Kidney capillary endothelial cell (primary cell): ENCODE measurements around the gene CUX1.

Source experiments
- DNase-seq: peaks from one replicate; pipeline ENCODE4 v3.0.0-alpha.2; 2018; ENCODE audit warnings: low spot score

CUX1 gene

DNA sequence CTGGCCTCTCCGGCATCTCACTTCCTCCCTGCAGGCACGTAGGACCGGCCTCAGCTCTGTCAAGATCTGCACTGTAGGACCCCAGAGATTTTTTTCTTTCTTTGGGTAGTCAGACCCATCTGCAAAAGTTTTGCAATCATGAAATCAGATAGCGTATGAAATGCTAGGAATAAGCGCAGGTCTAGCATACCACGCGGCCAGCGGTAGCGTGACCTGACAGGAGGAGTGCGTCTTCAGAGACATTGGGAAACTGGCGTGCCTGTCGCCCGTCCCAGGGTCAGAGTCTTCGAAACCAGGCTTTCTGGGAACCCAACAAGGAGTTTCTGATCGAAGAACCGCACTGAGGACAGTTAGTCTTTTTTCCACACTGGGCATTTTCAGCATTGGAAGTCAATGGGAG lies 368.4 kb downstream of the CUX1 start:
- DNase-seq = no peak

DNA sequence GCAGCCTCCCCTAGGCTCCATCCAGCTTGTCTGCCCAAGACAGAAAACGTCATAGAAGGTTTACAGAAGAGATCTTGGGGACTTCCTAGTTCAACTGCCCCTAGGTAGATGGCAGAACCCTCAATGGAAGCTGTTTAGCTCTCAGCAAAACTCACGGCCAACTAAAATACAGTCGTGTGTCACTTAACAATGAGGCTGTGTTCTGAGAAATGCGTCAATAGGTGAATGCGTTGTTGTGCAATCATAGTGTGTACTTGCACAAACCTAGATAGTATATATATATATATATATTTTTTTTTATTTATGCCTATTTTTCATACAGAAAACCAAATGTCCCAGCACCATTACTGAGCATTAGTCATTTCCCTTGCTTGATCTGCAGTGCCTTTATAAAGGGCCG lies 368.9 kb downstream of the CUX1 start:
- DNase-seq = no peak

DNA sequence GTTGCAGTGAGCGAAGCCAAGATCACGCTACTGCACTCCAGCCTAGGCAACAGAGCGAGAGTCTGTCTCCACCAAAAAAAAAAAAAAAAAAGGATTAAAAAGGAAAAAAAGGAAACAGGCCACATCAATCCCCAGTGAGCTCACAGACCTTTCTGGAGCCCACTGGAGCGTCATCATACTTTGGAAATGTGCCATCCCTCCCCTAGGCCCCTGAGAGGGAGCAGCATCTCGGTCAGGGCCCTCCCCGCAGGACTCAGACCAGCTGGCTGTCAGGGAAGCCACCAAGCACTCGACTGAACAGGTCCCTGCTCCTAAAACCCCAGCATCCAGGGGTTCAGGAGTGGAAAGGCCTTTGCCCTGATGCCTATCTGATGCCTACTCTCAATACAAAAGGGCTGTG lies 371.3 kb downstream of the CUX1 start:
- no peak for DNase-seq

DNA sequence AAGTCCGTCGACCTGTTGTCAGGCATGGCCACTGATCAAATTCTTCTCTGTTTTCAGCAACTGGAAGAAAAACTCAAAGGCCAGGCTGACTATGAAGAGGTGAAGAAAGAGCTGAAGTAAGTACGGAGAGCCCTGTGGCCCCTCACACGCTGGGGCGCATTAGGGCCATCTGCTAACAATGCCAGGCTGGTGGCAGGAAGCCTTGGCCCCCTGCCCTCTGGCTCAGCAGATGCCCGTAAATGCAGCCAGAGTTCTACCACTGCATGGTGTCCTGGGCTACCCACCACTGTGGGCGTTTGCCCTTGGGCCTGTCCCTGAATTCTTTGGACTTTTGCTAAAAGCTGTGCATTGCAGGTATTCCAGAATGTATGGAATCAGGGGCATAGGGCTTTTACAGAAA lies 372.3 kb downstream of the CUX1 start:
- DNase-seq = no peak

DNA sequence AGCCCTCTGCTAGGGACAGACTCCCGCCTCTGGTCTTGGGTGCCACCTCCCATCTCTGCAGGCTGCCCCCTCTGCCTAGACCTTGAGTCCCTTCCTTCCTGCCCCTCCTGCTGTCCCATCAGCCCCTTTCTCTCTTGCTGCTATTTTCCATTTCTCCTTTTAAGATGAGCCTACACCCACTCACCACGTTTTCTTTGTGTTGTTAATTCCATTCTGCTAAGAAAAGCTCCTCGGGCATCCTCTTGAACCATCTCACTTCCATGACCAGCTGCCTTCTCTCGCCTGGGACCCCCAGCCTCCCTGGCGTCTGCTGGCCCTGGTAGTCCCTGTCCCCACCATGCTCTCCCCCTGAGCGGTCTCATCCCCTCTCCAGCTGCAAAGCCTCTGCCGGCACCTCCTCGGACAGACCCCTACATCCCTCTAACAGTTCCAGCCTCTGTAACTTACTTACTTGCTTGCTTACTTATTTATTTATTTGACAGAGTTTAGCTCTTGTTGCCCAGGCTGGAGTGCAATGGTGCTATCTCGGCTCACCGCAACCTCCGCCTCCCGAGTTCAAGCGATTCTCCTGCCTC lies 373.4 kb downstream of the CUX1 start:
- no peak for DNase-seq

DNA sequence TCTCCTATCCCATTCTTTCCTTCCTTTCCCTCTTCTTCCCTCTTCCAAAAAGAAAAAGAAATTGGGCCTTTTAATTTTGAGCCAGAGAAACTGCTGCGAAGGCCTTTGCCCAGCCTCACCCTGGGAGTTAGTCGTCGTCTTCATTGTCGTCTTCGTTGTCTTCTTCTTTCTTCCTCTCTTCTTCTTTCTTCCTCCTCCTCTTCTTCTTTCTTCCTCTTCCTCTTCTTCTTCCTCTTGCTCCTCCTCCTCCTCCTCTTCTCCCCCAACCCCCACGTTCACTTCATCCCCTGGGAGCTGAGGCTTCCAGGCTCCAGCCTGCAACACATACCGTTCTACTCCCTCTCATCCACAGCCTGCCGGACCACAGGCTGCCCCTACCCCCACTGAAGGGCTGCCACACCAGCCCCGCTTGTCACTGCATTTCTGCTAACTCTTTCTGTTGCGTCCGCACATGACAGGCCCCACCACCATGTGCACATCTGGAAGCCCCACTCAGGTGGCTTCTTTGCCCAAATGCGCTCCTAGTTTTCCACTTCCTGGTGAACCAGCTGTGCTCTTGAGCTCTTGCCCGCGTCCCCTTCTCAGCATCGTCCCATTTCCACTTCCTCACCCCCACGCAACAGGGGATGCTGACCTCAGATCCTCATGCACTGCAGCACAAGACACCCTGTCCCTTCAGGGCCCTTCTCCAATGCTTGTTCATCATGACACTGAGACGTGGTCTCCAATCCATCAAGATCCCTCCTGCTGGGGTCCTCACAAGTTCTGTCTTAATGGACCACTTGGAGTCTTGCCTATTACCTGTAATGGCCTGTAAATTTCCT lies 374.3 kb downstream of the CUX1 start:
- DNase-seq = no peak

DNA sequence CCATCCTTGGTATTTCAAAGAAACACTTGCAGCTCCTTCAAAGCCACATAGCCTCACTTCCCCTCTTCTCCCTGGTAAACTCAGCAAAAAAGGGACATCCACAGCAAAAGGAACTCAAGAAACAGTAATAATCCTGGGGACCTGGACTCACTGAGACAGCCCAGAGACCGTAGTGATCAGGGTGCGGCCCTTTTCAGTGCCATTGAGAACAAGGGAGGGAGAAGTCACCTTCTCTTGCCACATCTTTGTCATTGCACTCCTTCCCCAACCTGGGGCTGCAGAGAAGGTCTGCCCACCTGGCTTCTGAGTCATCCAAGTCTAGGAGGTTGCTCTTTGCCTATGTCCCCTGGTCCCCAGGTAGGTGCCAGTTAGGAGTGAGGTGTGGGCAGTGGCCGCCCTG lies 375.4 kb downstream of the CUX1 start:
- DNase-seq = no peak

DNA sequence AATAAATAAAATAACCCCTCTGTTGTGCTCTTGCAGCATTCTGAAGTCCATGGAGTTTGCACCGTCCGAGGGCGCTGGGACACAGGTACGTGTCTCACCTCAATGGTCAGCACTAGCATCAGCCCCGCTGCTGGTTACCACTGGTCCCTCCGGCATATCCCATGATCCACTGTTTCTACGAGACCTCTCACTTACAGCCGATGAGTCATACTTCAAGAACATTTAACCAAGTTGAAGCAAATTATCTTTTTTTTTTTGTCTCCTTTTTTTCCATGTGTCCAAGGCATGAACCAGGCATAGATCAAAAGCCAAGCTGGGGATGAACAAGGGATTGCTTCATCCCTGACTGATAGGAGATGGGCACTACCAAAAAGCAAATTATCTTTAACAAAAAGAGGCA lies 376.4 kb downstream of the CUX1 start:
- no peak for DNase-seq

DNA sequence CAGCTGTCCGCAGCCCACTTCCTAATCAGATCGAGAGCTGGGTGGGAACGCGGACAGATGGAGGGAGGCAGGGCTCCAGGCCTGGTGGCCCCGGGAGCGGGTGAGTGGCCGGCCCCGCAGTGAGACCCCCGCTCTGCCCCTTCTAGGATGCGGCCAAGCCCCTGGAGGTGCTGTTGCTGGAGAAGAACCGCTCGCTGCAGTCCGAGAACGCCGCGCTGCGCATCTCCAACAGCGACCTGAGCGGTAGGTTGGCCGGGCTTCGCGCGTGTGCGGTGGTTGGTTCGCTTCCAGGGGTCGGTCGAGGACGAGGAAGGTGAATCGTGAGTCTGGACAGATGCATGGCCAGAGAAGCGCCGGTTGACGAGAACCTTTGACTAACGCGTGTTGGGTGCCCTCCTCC lies 377.9 kb downstream of the CUX1 start:
- no peak for DNase-seq

DNA sequence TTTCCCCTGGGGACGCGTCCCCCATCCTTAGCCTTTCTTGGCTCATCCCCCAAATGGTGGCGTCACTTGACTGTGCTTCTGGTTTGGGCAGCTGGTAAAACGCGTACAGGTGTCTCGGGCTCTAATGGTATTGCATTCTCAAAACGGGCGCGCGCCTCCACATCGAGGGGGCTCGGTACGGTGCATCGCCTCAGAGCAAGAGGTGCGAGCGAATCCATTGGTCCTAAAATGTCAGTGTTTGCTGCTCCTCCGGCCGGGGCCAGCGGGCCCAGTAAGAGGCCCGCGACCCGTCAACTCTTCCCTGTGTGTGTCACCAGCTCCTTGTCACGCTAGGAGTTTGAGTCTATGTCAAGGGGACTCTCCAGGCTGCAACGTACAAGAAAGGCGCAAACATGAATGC lies 378.6 kb downstream of the CUX1 start:
- DNase-seq = no peak

DNA sequence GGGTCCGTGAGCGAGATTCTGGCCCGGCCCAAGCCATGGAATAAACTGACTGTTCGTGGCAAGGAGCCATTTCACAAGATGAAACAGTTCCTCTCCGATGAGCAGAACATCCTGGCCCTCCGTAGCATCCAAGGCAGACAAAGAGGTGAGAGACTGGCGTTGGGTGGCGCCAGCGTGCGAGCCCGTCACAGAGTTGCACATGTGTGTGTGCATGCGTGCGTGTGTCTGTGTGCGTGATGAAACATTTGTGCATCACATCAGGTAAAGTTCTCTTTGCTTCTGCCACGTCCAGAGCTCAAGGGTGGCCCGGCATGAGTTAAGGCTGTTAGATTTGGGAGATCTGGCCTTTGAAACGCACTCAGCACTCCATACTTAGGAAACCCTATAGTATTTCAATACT lies 379.7 kb downstream of the CUX1 start:
- DNase-seq = no peak

DNA sequence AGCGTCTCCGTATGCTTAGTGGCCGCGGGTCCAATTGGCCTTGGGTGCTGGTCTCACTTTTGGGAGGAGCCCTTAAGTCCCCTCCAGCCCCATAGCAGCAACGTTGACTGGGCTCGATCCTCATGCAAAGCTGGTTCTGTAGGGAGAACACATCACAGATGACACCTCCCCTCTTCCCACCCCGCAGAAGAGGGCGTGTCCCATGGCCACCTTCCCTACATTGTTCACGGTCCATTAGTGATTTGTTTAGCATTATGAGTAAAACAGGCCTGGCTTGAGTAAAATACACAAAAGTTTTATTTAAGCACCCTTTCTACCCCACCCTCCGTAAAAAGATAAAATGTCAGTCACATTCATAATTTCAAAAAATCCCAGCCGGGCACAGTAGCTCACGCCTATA lies 380.2 kb downstream of the CUX1 start:
- DNase-seq = no peak

DNA sequence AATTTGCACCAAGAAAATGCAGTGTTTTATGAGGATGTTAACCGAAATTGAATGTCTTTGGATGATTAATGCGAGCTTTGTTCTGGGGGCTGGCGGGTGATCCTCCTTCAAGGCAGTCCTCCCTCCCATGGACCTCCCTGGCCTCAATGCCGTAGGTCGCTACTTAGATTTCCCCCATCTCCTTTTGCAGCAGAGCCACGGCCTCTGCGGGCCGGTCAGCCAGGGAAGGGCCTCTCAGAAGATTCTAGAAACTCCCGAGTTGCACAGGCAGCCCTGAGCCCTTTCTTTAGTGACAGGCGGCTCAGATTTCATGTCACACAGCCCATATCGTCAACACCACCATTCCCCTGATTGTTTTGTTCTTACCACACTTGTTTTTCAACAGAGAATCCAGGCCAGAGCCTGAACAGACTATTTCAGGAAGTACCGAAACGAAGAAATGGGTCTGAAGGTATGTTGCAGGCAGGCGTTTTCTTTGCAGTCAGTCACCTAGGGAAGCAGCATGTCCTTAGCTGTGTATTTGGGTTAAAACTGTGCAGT lies 381.1 kb downstream of the CUX1 start:
- no peak for DNase-seq

DNA sequence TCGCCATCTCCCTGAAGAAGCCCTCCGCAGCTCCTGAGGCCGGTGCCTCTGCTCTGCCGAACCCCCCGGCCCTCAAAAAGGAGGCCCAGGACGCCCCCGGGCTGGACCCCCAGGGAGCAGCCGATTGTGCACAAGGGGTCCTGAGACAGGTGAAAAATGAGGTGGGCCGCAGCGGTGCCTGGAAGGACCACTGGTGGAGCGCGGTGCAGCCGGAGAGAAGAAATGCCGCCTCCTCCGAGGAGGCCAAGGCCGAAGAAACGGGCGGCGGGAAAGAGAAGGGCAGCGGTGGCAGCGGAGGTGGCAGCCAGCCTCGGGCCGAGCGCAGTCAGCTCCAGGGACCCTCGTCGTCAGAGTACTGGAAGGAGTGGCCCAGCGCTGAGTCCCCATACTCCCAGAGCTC lies 384.1 kb downstream of the CUX1 start:
- no peak for DNase-seq

DNA sequence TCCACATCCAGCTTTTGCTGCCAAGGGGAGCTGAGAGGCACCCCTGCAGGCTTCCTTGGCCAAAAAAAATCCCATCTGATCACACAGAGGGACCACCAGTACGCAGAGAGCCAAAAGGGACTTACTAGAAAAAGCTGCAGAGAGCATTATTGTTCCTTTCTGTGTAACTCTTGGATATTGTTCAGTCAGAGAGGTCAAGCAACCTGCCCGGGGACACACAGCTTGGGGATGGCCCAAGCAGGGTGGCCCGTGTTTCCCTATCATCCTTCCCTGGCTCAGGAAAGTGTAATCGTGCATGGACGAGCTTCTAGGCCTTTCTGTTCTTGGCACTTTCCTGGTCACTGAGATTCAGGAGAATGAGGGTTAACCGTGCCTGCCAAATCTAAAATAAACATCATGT lies 385.1 kb downstream of the CUX1 start:
- no peak for DNase-seq

DNA sequence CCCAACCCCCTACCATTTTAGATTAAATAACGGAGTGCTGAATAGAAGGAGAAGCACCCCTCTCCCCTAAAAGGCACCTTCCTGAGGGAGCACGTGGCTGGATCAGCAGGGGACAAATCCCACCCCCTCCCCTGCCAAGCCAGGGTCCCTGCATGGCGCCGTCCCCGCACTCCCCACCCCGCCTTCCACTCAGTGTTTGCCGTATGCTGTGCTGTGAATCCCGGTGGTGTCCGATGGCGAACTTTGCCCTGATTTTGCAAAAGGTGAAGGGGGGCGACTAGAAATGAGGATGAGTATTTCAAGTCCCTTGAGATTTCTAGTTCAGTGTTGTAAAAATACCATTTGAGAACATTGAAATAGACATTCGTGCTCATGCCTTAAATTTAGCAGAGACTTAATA lies 385.8 kb downstream of the CUX1 start:
- no peak for DNase-seq

DNA sequence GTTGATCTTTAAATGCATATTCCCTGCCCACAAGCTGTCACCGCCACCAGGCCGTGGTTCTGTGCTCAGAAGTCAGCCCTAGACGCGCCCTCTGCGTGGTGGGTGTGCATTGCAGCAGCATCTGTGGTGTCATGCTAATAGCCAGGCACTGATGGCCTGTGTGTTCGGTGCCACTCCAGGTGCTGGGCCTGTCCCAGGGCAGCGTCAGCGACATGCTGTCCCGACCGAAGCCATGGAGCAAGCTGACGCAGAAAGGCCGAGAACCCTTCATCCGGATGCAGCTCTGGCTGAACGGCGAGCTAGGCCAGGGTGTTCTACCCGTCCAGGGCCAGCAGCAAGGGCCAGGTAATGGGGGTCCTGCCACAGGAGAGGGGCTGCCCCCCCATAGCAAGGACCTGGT lies 386.8 kb downstream of the CUX1 start:
- DNase-seq = no peak

DNA sequence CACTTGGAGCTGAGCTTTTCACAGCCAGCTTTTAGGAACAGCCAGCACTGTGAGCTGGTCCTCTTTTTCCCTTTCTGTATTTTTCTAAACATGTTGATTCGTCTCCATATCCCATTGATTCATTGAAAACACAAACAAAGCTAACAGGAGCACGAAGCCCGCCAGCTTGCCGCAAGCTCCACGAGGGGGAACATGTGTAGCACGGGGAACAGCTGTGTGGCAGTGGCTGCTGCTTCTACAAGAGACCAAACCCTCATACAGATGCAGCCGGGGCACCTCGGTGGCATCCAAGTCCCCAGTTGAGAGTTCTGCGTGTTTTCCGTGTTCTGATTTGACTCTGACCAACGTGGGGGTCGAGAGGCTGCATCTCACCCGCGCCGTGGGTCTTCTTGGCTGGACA lies 388.5 kb downstream of the CUX1 start:
- DNase-seq = no peak

DNA sequence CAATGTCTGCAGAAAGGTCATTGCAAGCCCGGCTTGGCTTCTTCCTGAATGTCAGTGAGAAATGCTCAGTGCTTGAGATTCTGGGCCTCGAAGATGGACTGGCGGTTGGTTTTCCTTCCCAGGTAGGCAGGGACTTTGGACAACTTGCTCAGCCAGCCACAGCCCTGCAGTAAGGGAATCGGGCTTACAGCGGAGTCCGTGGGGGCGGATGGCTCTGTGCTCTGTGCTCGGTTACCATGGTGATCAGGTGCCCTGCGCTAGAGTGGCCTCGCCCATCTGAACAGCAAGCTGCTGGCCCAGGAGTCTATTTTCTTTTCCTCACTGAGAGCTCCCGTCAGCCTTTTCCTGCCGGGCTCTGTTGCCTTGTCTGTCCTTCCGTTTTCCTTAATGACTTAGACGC lies 391.4 kb downstream of the CUX1 start:
- no peak for DNase-seq

DNA sequence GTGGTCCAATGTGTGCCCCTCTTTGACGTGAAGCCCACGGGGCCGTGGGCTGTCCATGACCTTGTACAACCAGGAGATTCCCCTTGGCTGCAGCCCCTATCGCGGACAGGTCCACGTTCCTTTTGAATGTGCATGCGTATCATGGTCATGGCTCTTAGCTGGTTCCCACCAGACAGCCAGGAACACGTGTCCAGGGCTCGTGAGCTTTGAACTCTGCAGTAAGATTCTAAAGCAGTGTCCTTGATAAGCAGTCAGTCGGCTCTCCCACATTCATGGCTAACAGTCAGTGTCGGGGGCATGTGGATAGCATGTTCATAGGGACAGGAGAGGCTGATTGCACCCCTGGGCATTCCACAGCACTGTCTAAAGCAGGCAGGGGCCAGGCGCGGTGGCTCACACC lies 393.4 kb downstream of the CUX1 start:
- no peak for DNase-seq

DNA sequence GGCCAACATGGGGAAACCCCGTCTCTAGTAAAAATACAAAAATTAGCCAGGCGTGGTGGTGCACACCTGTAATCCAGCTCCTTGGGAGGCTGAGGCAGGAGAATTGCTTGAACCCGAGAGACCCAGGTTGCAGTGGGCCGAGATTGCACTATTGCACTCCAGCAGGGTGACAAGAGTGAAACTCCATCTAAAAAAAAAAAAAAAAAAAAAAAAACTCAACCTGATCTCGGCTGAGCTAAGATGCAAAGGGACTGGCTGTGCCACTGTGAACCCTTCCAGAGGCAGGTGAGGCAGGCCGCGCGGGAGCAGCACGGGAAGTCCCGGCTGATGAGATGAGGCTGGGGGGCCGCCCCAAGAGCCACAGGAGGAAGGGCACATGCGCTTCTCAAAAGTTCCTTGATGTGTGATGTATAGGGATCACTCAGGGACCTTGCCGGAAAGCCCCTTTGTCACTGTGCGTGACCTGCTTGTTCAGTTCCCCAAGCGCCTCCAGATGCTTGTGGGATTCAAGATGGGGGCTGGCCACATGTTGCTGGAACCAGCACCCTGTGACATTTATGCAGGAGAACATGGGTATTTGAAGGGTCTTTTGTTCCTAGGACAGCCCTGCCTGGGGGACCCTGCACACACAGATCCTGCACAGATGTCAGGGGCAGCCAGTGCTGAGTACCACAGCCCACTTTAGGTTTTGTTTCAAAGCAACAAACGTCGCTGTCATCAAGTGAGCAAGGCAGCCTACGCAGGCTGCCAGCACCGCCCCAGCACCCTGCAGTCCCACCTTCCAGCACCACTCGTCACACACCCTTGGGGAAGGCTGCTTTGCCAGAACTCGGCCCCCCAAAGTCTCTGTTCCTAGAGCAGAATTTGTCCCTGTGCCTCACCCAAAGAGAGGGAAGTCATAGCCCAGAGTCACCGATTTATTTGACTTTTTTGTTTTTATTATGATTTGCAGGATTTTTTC lies 394.4 kb downstream of the CUX1 start:
- no peak for DNase-seq

DNA sequence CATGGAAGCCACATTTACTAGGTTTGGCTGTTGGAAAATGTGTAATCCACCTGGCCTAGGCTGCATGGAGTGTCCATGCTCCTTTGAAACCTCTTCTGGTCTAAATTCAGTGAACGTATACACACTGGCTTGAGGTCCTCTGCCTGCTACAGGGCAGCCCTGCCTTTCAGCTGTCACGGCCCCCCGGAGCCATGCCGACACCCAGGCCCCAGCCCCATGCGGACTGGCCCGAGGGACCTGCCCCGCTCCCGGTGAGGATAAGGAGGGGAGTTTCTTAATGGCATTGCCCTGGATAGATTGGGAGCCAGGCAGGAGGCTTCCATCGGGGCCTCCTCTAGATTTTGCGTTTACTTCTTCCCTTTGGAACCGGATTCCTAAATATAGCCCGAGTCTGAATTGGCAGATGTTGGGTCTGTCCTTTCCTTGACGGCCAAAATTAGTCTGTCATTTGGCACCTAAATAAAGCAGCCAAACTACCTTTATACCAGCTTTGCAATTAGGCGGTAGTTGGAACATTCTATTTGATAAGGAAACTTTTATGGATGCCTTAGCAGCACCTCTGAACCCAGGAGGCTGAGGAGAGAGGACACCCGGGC lies 397.1 kb downstream of the CUX1 start:
- DNase-seq = no peak
